HepG2 (cell line): ENCODE measurements around the gene PRKN. TPM values are rescaled to one million over a fixed set of nuclear protein-coding genes. Genes with fewer than 3 reads are reported as not detected.

ENCODE experiments used
- AKAP8 ChIP-seq: sonication (generic); formaldehyde crosslinking; IDR thresholded peaks from 2 replicates; pipeline ENCODE4 v1.5.1; 2020; ENCODE audit warnings: mild to moderate bottlenecking, missing genetic modification reagents
- ATF7 ChIP-seq, 2 experiments: fragments of 450-650 bp in 1 of 2; sonication (generic) in 1 of 2; formaldehyde crosslinking in 1 of 2; IDR thresholded peaks; 2 replicates each; pipeline versions ENCODE4 v1.4.0 to v1.6.1; 2016 to 2020; ENCODE audit warnings: antibody characterized with exemption in 1 of 2, mild to moderate bottlenecking in 1 of 2, missing genetic modification reagents in 1 of 2
- HNRNPK ChIP-seq: fragments of 200-400 bp; formaldehyde crosslinking; IDR thresholded peaks from 2 replicates; pipeline ENCODE4 v1.6.1; 2018; ENCODE audit warnings: low read length, low read depth, moderate library complexity, mild to moderate bottlenecking; ENCODE audit not compliant: poor library complexity, severe bottlenecking
- HOXA9 ChIP-seq: sonication (generic); formaldehyde crosslinking; IDR thresholded peaks from 2 replicates; pipeline ENCODE4 v1.8.1; 2022; ENCODE audit warnings: missing genetic modification reagents, mild to moderate bottlenecking, moderate library complexity, borderline replicate concordance
- MYPOP ChIP-seq: sonication (generic); formaldehyde crosslinking; IDR thresholded peaks from 2 replicates; pipeline ENCODE4 v1.8.1; 2023; ENCODE audit warnings: mild to moderate bottlenecking, moderate library complexity, missing genetic modification reagents
- PPARG ChIP-seq: conservative IDR thresholded peaks from 2 replicates; pipeline ENCODE4 v1.6.1; 2016; ENCODE audit warnings: missing biosample characterization, missing genetic modification reagents
- RXRA ChIP-seq: sonication (generic); formaldehyde crosslinking; IDR thresholded peaks from 2 replicates; pipeline ENCODE4 v1.5.1; 2020; ENCODE audit warnings: missing genetic modification reagents
- SIN3B ChIP-seq: fragments of 150-350 bp; IDR thresholded peaks from 2 replicates; pipeline ENCODE4 v1.6.1; 2014; ENCODE audit warnings: low read length
- SOX13 ChIP-seq, 3 experiments: fragments of 450-650 bp in 1 of 3; sonication (generic) in 1 of 3; formaldehyde crosslinking in 1 of 3; IDR thresholded peaks in 2 of 3; conservative IDR thresholded peaks in 1 of 3; 2 replicates each; pipeline versions ENCODE4 v1.5.0 to v1.6.1; 2016 to 2020; ENCODE audit warnings: antibody characterized with exemption in 1 of 3, mild to moderate bottlenecking in 1 of 3, missing compliant biosample characterization in 1 of 3, missing genetic modification reagents in 1 of 3, moderate library complexity in 1 of 3
- SSRP1 ChIP-seq: IDR thresholded peaks from 2 replicates; pipeline ENCODE4 v1.6.1; 2016; ENCODE audit warnings: control low read depth
- TOPORS ChIP-seq: sonication (generic); formaldehyde crosslinking; IDR thresholded peaks from 2 replicates; pipeline ENCODE4 v1.8.0; 2023; ENCODE audit warnings: mild to moderate bottlenecking, missing genetic modification reagents
- UBTF ChIP-seq: sonication (generic); formaldehyde crosslinking; IDR thresholded peaks from 2 replicates; pipeline ENCODE4 v1.4.0; 2020; ENCODE audit warnings: mild to moderate bottlenecking, missing genetic modification reagents
- YEATS4 ChIP-seq: sonication (generic); formaldehyde crosslinking; IDR thresholded peaks from 2 replicates; pipeline ENCODE4 v1.4.0; 2020; ENCODE audit warnings: missing genetic modification reagents, borderline replicate concordance
- ZFP36 ChIP-seq: fragments of 150-350 bp; IDR thresholded peaks from 2 replicates; pipeline ENCODE4 v1.6.1; 2018; ENCODE audit warnings: borderline replicate concordance, low read length, low read depth; ENCODE audit not compliant: partially characterized antibody
- ZMYM3 ChIP-seq: sonication (generic); formaldehyde crosslinking; IDR thresholded peaks from 2 replicates; pipeline ENCODE4 v1.5.1; 2020; ENCODE audit warnings: mild to moderate bottlenecking, missing genetic modification reagents
- ZNF160 ChIP-seq: sonication (generic); formaldehyde crosslinking; IDR thresholded peaks from 2 replicates; pipeline ENCODE4 v1.8.0; 2022; ENCODE audit warnings: mild to moderate bottlenecking, inconsistent platforms, missing genetic modification reagents
- ZNF232 ChIP-seq: sonication (generic); formaldehyde crosslinking; IDR thresholded peaks from 2 replicates; pipeline ENCODE4 v1.4.0; 2020; ENCODE audit warnings: missing genetic modification reagents, borderline replicate concordance
- ZNF513 ChIP-seq: sonication (generic); formaldehyde crosslinking; conservative IDR thresholded peaks from 2 replicates; pipeline ENCODE4 v1.5.0; 2020; ENCODE audit warnings: missing genetic modification reagents
- ZNF619 ChIP-seq: sonication (generic); formaldehyde crosslinking; IDR thresholded peaks from 2 replicates; pipeline ENCODE4 v1.4.0; 2020; ENCODE audit warnings: mild to moderate bottlenecking, missing genetic modification reagents
- ZNF670 ChIP-seq: sonication (generic); formaldehyde crosslinking; IDR thresholded peaks from 2 replicates; pipeline ENCODE4 v1.8.0; 2022; ENCODE audit warnings: mild to moderate bottlenecking, missing genetic modification reagents, borderline replicate concordance
- polyA plus RNA-seq, 8 experiments: library from polyadenylated mRNA; depleted of rRNA in 3 of 8; stranded (reverse) in 7 of 8; unstranded in 1 of 8; fragments of >200 nt; fragmentation: Illumina TruSeq in 4 of 8; extraction: Trizol in 4 of 8; gene quantifications; 2 replicates each; pipeline versions ENCODE4 v1.2.1 to v1.2.3, GENCODE V29; 2011 to 2016; ENCODE audit warnings: low read depth in 4 of 8, missing spikeins in 1 of 8, mixed read lengths in 1 of 8; ENCODE audit not compliant: insufficient read depth in 1 of 8
- total RNA-seq, 5 experiments: library from RNA; depleted of rRNA; stranded (reverse); fragments of >200 nt; fragmentation: Illumina TruSeq; extraction: Trizol; gene quantifications; 2 replicates each; pipeline ENCODE4 v1.2.3, GENCODE V29; 2016; ENCODE audit warnings: low read depth in 1 of 5

The PRKN gene
- total and polyA plus RNA-seq, 2 of the 13 experiments (the other 11 are each of a cell fraction or from before 2014, with no cell fraction given) = 0.31 to 0.44 TPM

GRCh38 chr6:162727322-162728182 lies at the start of gene PRKN, which contains the start of gene PACRG (continued):
- TF ChIP-seq ZNF160 (peak; percentile 63; the same call in 1 of the 2 replicates), YEATS4 (CRISPR knock-in tag) (peak; percentile 83), AKAP8 (0 out of 2 replicates have a peak, but pooled peaks have one; percentile 48), ZNF232 (CRISPR knock-in tag) (peak; percentile 77; the same call in 1 of the 2 replicates), SSRP1 (no peak), MYPOP (CRISPR knock-in tag) (peak; percentile 79; the same call in 1 of the 2 replicates), TOPORS (no peak), ZFP36 (no peak), SIN3B (no peak), UBTF (CRISPR knock-in tag) (peak; percentile 86), PPARG (CRISPR knock-in tag) (peak; percentile 39; the same call in 1 of the 2 replicates), SOX13 (IDR thresholded peaks at IDR 0.05) (no peak), SOX13 (CRISPR knock-in tag; conservative IDR thresholded peaks at IDR 0.05 in 1 of 2, IDR thresholded peaks at IDR 0.05 in 1 of 2) (peak in 1 of 2 experiments; percentile 17; a peak in 1 of 4 replicates), ATF7 (IDR thresholded peaks at IDR 0.05) (peak; percentile 86), ATF7 (CRISPR knock-in tag; IDR thresholded peaks at IDR 0.05) (peak; percentile 94; the same call in 1 of the 2 replicates), ZNF619 (CRISPR knock-in tag) (peak; percentile 77), HNRNPK (peak; percentile 39), ZNF513 (CRISPR knock-in tag) (0 out of 2 replicates have a peak, but pooled peaks have one; percentile 64), RXRA (CRISPR knock-in tag) (peak; percentile 25; the same call in 1 of the 2 replicates), ZMYM3 (CRISPR knock-in tag) (no peak), HOXA9 (CRISPR knock-in tag) (no peak), ZNF670 (CRISPR knock-in tag) (peak; percentile 82; the same call in 1 of the 2 replicates)
- TF ChIP-seq, all 625 proteins: peak for 302
